Muscle layer of duodenum (tissue), 2 donors: Measurements from ENCODE around the gene HNRNPF.
A peak's percentile ranks its signal among the peaks of the same experiment; 100 is the strongest.

Experiments used
- H3K27ac ChIP-seq: one replicate; pipeline ENCODE4 v1.7.0; 2013; ENCODE audit warnings: mild to moderate bottlenecking, low read length
- H3K27me3 ChIP-seq: one replicate; pipeline ENCODE4 v1.7.0; 2013; ENCODE audit warnings: low read depth, mild to moderate bottlenecking, control low read depth, low read length
- H3K36me3 ChIP-seq, 2 donors: one replicate each; pipeline ENCODE4 v1.7.0; 2013; ENCODE audit warnings: low read length in 2 of 2, control low read depth in 1 of 2, mild to moderate bottlenecking in 1 of 2; ENCODE audit not compliant: insufficient read depth in 2 of 2, control insufficient read depth in 1 of 2
- H3K4me1 ChIP-seq, 2 donors: one replicate each; pipeline ENCODE4 v1.7.0; 2013; ENCODE audit warnings: low read length in 2 of 2, mild to moderate bottlenecking in 2 of 2, control low read depth in 1 of 2, moderate library complexity in 1 of 2; ENCODE audit not compliant: insufficient read depth in 2 of 2, control insufficient read depth in 1 of 2
- H3K4me3 ChIP-seq, 2 donors: one replicate each; pipeline ENCODE4 v1.7.0; 2013; ENCODE audit warnings: low read length in 2 of 2, low read depth in 1 of 2, mild to moderate bottlenecking in 1 of 2
- H3K9me3 ChIP-seq, 2 donors: one replicate each; pipeline ENCODE4 v1.7.0; 2013; ENCODE audit warnings: low read length in 2 of 2, control low read depth in 1 of 2, mild to moderate bottlenecking in 1 of 2; ENCODE audit not compliant: control insufficient read depth in 1 of 2
- donor health status: healthy.

The HNRNPF gene

DNA sequence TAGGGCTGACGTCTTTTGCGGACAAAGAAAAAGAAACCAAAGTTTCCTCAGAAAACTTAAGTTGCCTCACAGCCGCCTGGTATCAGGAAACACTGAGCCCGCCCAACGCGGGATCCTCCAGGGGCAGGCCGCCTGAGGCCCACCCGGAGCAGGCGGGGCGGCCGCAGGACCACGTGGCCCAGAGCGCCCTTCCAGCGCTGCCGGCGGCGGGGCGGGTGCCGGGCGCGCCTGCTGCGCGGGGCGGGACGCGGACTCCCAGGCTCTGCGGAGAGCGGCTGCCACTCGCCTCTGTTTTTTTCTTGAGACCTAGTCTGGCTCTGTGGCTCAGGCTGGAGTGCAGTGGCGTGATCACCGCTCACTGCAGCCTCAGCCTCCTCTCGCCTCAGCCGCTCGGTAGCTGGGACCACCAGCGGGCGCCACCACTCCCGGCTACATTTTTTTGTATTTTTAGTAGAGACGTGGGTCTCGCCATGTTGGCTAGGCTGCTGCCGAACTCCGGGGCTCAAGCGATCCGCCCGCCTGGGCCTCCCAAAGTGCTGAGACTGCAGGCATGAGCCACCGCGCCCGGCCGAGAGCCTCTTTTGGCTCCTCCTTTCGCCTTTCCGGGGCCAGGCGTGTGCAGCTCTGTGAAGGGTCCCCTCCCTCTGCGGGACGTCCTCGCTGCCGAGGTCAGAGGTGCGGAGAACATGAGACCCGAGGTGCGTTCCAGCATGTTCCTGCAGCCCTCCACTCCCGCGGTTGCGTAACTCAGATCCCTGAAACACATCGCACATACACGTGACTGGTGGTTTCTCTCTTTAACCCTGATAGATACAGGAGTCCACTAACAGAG lies 11.6 kb upstream of the HNRNPF start:
- no peaks in the 10 kb centered on the region for H3K27me3 ChIP-seq
- no peaks in the 10 kb centered on the region for H3K36me3 ChIP-seq
- H3K4me1 ChIP-seq: peaks cover 0 to 6% of the 10 kb centered on the region in 2 donors
- no peaks in the 10 kb centered on the region for H3K9me3 ChIP-seq
- H3K4me3 ChIP-seq: peak overlapping the region; percentile 69 to 73
- H3K27ac ChIP-seq: peak overlapping the region; percentile 97

DNA sequence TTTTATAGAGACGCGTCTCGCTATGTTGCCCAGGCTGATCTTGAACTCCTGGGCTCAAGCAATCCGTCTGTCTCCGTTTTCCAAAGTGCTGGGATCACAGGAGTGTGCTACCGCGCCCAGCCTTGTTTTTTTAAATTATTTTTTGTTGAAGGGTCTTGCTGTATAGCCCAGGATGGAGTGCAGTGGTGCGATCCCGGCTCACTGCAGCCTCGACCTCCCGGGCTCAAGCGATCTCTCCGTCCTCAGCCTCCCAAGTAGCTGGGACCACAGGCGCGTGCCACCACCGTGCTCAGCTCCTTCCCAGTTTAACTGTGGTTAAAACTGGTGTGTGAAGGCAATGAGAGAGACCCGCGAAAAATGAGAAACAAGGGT lies 11.0 kb upstream of the HNRNPF start:
- Histone ChIP-seq H3K27ac (peak overlapping the region; percentile 97), H3K4me3 (peak overlapping the region; percentile 69 to 73)

DNA sequence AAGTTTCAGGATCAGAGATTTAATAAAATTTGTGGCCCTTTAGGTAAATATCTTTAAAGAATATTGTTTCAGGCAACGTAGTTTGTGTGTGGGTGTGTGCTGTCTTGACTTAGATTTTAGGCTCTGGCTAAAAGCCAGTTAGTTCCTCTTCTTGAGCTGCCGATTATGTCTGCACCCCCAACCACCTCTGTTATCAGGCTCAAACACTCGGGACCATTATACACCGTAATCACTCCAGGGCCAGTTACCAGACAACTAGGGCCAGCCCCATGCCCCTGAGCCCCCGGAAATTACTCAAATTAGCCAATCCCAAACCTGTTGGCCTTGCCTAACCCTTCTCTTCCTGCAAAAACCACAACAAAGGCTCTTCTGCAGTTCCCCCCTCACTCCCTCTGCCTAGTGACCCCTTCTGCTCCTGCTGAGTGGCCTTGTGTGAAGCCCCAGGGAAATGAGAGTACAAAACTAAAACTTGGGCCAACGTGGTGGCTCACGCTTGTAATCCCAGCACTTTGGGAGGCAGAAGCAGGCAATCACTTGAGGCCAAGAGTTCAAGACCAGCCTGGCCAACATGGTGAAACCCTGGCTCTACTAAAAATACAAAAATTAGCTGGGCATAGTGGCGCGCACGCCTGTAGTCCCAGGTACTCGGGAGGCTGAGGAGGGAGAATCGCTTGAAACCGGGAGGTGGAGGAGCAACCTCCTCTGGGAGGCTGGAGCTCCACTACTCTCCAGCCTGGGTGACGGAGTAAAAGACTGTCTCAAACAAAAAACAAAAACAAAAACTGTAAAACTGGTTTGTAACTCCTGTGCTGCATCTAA lies 9.2 kb upstream of the HNRNPF start:
- no peak overlapping the region for H3K4me3 ChIP-seq
- no peaks in the 10 kb centered on the region for H3K27me3 ChIP-seq
- no peaks in the 10 kb centered on the region for H3K9me3 ChIP-seq
- H3K4me1 ChIP-seq: peaks cover 0 to 6% of the 10 kb centered on the region in 2 donors
- H3K36me3 ChIP-seq: no peaks in the 10 kb centered on the region
- no peak overlapping the region for H3K27ac ChIP-seq

More for the DNA sequence above, 11.0 kb upstream of the HNRNPF start:
- Histone ChIP-seq H3K27me3 (no peaks in the 10 kb centered on the region), H3K36me3 (no peaks in the 10 kb centered on the region), H3K4me1 (peaks cover 0 to 6% of the 10 kb centered on the region in 2 donors), H3K9me3 (no peaks in the 10 kb centered on the region)

DNA sequence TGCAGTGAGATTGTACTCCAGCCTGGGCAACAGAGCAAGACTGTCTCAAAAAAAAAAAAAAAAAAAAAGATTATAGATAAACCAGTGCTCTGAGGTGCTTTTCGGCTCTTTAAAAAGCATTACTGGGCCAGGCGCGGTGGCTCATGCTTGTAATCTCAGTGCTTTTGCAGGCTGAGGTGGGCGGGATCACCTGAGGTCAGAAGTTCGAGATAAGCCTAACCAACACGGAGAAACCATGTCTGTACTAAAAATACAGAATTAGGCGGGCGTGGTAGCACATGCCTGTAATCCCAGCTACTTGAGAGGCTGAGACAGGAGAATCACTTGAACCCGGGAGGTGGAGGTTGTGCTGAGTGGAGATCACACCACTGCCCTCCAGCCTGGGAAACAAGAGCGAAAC lies 6.6 kb upstream of the HNRNPF start:
- Histone ChIP-seq H3K4me3 (no peak overlapping the region), H3K36me3 (no peaks in the 10 kb centered on the region), H3K27ac (no peak overlapping the region), H3K4me1 (peaks cover 0 to 3% of the 10 kb centered on the region in 2 donors), H3K27me3 (no peaks in the 10 kb centered on the region), H3K9me3 (no peaks in the 10 kb centered on the region)

DNA sequence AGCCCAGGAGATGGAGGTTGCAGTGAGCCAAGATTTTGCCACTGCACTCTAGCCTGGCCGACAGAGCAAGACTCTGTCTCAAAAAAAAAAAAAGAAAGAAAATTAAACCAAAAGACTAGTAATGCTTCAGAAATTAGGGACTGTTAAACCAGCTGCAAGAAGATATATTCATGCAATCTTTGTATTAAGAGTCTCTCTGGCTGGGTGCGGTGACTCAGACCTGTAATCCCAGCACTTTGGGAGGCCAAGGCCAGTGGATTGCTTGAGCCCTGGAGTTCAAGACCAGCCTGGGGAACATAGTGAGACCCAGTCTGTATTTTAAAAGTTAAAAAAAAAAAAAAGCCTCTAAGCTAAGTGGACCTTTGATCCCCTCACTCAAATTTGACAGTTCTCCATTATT lies 2.5 kb upstream of the HNRNPF start:
- Histone ChIP-seq H3K9me3 (no peaks in the 10 kb centered on the region), H3K4me1 (peaks cover 0 to 4% of the 10 kb centered on the region in 2 donors), H3K27ac (no peak overlapping the region), H3K27me3 (no peaks in the 10 kb centered on the region), H3K36me3 (peaks cover 0 to 5% of the 10 kb centered on the region in 2 donors), H3K4me3 (no peak overlapping the region)

DNA sequence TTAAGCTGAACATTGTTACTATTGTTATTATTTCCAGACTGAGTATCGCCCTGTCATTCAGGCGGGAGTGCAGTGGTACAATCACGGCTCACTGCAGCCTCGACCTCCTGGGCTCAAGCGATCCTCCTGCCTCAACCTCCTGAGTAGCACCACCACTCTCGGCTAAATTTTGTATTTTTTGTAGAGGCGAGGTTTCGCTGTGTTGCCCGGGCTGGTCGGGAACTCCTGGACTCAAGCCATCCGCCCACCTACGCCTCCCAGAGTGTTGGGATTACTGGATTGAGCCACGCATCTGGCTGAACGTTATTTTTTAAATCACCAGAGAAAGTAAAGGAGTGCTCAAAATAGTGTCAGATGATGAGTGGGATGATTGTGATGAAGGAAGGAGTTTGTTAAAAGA lies 1.4 kb upstream of the HNRNPF start:
- Histone ChIP-seq H3K4me3 (peak overlapping the region in 1 of 2 donors; percentile 30), H3K27ac (peak overlapping the region; percentile 97), H3K9me3 (no peaks in the 10 kb centered on the region)

DNA sequence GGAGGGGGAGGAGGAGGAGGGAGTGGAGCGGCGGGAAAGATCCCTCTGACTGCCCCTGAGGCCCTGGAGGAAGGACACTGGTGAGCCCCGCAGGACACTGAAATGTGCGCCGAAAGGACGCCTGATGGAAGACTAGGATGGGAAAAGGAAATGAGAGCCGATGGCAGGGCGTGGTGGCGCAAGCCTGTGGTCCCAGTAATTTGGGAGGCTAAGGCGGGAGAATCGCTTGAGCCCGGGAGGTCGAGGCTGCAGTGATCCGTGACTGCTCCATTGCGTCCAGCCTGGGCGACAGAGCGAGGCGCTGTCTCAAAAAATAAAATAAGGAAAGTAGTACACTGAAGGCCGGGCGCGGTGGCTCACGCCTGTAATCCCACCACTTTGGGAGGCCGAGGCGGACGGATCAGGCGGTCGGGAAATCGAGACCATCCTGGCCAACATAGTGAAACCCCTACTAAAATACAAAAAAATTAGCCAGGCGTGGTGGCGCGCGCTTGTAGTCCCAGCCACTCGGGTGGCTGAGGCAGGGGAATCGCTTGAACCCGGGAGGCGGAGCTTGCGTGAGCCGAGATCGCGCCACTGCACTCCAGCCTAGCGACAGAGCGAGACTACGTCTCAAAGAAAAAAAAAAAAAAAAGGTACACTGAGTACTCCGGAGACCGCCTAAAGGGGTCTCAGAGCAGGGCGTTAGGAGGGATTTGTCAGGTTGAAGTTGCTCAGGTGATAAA lies 561 bp upstream of the HNRNPF start:
- H3K4me3 ChIP-seq: peak overlapping the region; percentile 64 to 86
- H3K9me3 ChIP-seq: no peaks in the 10 kb centered on the region
- peaks cover 0 to 5% of the 10 kb centered on the region in 2 donors for H3K36me3 ChIP-seq
- H3K27ac ChIP-seq: peak overlapping the region; percentile 97
- H3K27me3 ChIP-seq: no peaks in the 10 kb centered on the region
- peaks cover 6 to 20% of the 10 kb centered on the region in 2 donors for H3K4me1 ChIP-seq

More for the DNA sequence above, 1.4 kb upstream of the HNRNPF start:
- Histone ChIP-seq H3K36me3 (peaks cover 0 to 5% of the 10 kb centered on the region in 2 donors), H3K27me3 (no peaks in the 10 kb centered on the region), H3K4me1 (peaks cover 6 to 14% of the 10 kb centered on the region in 2 donors)

DNA sequence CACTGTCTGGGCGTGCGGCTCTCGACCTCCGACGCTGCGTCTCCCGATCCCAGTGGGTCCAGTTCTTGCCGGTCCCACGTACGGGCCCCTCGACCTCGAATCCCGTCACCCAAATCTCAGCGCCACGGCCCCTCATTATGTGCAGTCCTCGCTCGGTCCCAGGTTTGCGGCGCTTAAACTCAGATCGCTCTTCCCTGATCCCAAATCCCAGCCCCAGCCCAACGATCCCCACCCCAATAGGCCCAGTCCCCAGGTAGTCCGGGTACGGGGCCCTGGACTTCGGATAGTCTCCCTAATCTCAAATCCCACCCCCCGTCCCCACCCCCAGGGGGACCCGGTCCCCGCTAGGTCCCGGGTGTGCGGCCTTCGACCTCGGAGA lies 666 bp downstream of the HNRNPF start:
- Histone ChIP-seq H3K27me3 (no peaks in the 10 kb centered on the region), H3K4me1 (peaks cover 9 to 29% of the 10 kb centered on the region in 2 donors), H3K36me3 (peaks cover 0 to 5% of the 10 kb centered on the region in 2 donors), H3K27ac (peak overlapping the region; percentile 97), H3K9me3 (no peaks in the 10 kb centered on the region), H3K4me3 (peak overlapping the region; percentile 82 to 86)

DNA sequence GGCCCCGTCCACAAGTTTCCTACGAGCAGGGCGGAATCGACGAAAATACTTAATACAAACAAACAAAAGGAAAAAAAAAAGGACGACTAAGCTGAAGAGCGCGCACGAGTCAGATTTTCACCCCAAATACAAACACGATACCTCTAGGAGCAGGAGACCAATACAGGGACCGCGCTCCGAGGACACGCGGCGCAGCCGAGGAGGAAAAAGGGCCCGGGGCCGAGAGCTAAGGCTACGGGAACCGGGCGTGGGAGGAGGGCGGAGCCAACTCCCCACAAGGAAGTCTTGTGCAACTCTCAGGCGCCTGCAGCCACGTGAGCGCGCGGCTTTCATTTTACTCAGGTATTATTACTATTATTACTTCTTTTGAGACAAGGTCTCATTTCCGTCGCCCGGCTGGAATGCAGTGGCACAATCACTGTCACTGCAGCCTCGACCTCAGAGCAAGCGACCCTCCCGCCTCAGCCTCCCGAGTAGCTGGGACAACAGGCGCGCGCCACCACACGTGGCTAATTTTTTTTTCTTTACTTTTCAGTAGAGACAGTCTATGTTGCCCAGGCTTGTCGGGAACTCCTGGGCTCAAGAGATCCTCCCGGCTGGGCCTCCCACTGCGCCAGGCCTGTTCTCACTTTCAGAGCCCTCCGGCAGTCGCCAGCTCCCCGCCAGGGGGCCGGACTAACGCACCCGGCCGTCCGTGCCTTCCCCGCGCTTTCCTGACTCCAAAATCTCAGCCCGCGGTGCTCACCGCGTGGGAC lies 1.2 kb downstream of the HNRNPF start:
- peaks cover 0 to 5% of the 10 kb centered on the region in 2 donors for H3K36me3 ChIP-seq
- peaks cover 10 to 34% of the 10 kb centered on the region in 2 donors for H3K4me1 ChIP-seq
- H3K27ac ChIP-seq: peak overlapping the region; percentile 97
- peak overlapping the region; percentile 82 to 86 for H3K4me3 ChIP-seq
- no peaks in the 10 kb centered on the region for H3K27me3 ChIP-seq
- no peaks in the 10 kb centered on the region for H3K9me3 ChIP-seq

DNA sequence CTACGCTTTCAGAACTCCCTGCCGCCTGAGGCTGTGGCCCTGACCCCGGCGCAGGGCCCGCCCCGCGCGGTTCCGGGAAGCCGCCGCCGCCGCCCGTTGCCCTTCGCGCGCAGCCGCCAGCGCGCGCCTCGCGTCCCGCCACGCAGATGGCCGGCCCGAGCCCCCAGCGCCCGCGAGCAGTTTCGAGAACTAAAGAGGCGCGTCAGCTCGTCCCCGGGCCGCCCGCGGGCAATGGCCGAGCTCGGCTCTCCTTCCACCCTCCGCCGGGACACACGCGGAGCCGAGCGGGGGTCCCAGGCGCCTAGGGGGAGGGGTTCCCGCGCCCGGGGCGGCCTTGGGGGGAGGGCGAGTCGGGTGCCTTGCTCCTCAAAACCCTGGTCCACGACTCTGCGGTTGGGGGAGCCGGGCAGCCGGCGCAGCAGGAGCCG lies 1.8 kb downstream of the HNRNPF start:
- Histone ChIP-seq H3K27ac (peak overlapping the region; percentile 97), H3K36me3 (peaks cover 0 to 5% of the 10 kb centered on the region in 2 donors), H3K4me1 (peaks cover 10 to 39% of the 10 kb centered on the region in 2 donors), H3K27me3 (no peaks in the 10 kb centered on the region), H3K4me3 (peak overlapping the region; percentile 82 to 86), H3K9me3 (no peaks in the 10 kb centered on the region)
